ENCODE data around the gene CHRDL2. TPM values are rescaled to one million over a fixed set of nuclear protein-coding genes. Genes with fewer than 3 reads are reported as not detected.
A peak's percentile ranks its signal among the peaks of the same experiment; 100 is the strongest.

CHRDL2 gene
- total and polyA plus RNA-seq, 2 of the 4 experiments (the other 2 are of a cell fraction) = 0.80 TPM; not detected in 1

GRCh38 chr11:74719011-74719410, 12.2 kb downstream of the CHRDL2 start:
- no peak for ATAC-seq (ENCODE audit: low read depth)
- peaks cover 40% of the 10 kb centered on the region for H3K4me1 ChIP-seq (ENCODE audit: control insufficient read depth, insufficient read depth, low read length)

More at GRCh38 chr11:74719011-74719410, 12.2 kb downstream of the CHRDL2 start:
- no TSS peak for BruUV-seq (replicated peaks)
- Histone ChIP-seq H3K4me2 (ENCODE audit: low read depth, low read length) (no peak overlapping the region), H2AFZ (replicated peaks; ENCODE audit: low read length, poor library complexity) (no peak overlapping the region), H3K56ac (ENCODE audit: extremely low read depth, insufficient read depth, low read length) (no peak overlapping the region), H3K9me1 (ENCODE audit: insufficient read depth, low read length) (peaks cover 13% of the 10 kb centered on the region), H3K14ac (replicated peaks; ENCODE audit: low read depth, low read length) (no peak overlapping the region; the same call in 1 of the 2 replicates), H3K4ac (ENCODE audit: low read depth, low read length) (peak overlapping the region; percentile 88), H2AK9ac (replicated peaks; ENCODE audit: low read depth, low read length, poor library complexity) (no peak overlapping the region), H2BK5ac (ENCODE audit: low read depth, low read length, poor library complexity, severe bottlenecking) (peak overlapping the region; percentile 89), H3K79me1 (ENCODE audit: low read depth in 1 of 2, low read length in 2 of 2) (no peaks in the 10 kb centered on the region), H4K5ac (ENCODE audit: low read depth, low read length) (peak overlapping the region; percentile 67), H2BK15ac (ENCODE audit: low read depth, low read length) (peak overlapping the region; percentile 70; the same call in 2 of the 3 replicates), H3K9ac (ENCODE audit: low read depth, low read length) (no peak overlapping the region), H3K9me3 (ENCODE audit: control insufficient read depth, insufficient read depth, low read length) (no peaks in the 10 kb centered on the region), H3K18ac (ENCODE audit: low read depth, low read length) (peak overlapping the region; percentile 93), H4K8ac (ENCODE audit: low read depth in 2 of 2, low read length in 2 of 2) (peak overlapping the region in 1 of 2 experiments; percentile 69; a peak in 1 of 4 replicates), H4K20me1 (ENCODE audit: insufficient read depth, low read length) (no peaks in the 10 kb centered on the region), H2AK5ac (ENCODE audit: low read depth, low read length) (peak overlapping the region; percentile 88), H3K27ac (ENCODE audit: insufficient read depth, low read length) (peak overlapping the region; percentile 89; the same call in 1 of the 2 replicates), H3K27me3 (ENCODE audit: control insufficient read depth, insufficient read depth, low read length) (no peaks in the 10 kb centered on the region), H2BK120ac (ENCODE audit: low read depth, low read length) (peak overlapping the region; percentile 86; the same call in 1 of the 2 replicates), H4K91ac (ENCODE audit: insufficient read depth, low read depth, low read length) (peak overlapping the region; percentile 22; the same call in 1 of the 2 replicates), H3K23ac (ENCODE audit: low read depth, low read length) (no peak overlapping the region), H3K36me3 (ENCODE audit: control insufficient read depth, insufficient read depth, low read length) (no peaks in the 10 kb centered on the region), H3K4me3 (ENCODE audit: insufficient read depth, low read depth, low read length) (no peak overlapping the region), H2BK20ac (ENCODE audit: low read depth, low read length) (peak overlapping the region; percentile 27; the same call in 1 of the 2 replicates)
- whole genome bisulfite sequencing, 2 experiments (ENCODE audit: extremely low coverage in 2 of 2, insufficient read length in 1 of 2) = 60% methylated on average over 1 of the region's 5 CpGs; no CpG with 5 or more reads in 1 of the 2 experiments
- intact Hi-C loops (cut with micrococcal nuclease) = no loop called here
- ChIA-PET POLR2A (ENCODE audit: unreplicated experiment) (no interaction called here), CTCF (no interaction called here)
- dilution Hi-C loops (cut with HindIII; ENCODE audit: low sequenced_read_pairs, unreplicated experiment) = no loop called here
- in situ Hi-C loops (cut with MboI; ENCODE audit: low sequenced_read_pairs) = no loop called here
- DNase-seq = no peak
- TF ChIP-seq MAFK (IDR thresholded peaks at IDR 0.05; ENCODE audit: low read depth, low read length) (no peak), SMC3 (IDR thresholded peaks at IDR 0.05; ENCODE audit: low read depth, low read length) (no peak), BHLHE40 (IDR thresholded peaks at IDR 0.05; ENCODE audit: low read depth, low read length) (no peak), CTCF (conservative IDR thresholded peaks at IDR 0.05; ENCODE audit: low read depth, low read length) (no peak), NFE2L2 (IDR thresholded peaks at IDR 0.05; ENCODE audit: low read depth, low read length) (no peak), POLR2A (IDR thresholded peaks at IDR 0.05; ENCODE audit: low read depth, low read length) (no peak), CEBPB (IDR thresholded peaks at IDR 0.05; ENCODE audit: low read depth, low read length) (no peak), RFX5 (IDR thresholded peaks at IDR 0.05; ENCODE audit: low read depth, low read length) (no peak), MAZ (IDR thresholded peaks at IDR 0.05; ENCODE audit: borderline replicate concordance, low read depth, low read length) (no peak), RAD21 (IDR thresholded peaks at IDR 0.05; ENCODE audit: low read length) (no peak), ELK1 (IDR thresholded peaks at IDR 0.05; ENCODE audit: borderline replicate concordance, low read depth, low read length) (no peak), FOS (IDR thresholded peaks at IDR 0.05; ENCODE audit: low read depth, low read length) (no peak), MXI1 (IDR thresholded peaks at IDR 0.05; ENCODE audit: borderline replicate concordance, low read depth, low read length) (no peak), CHD1 (IDR thresholded peaks at IDR 0.05; ENCODE audit: low read depth, low read length) (no peak), RCOR1 (IDR thresholded peaks at IDR 0.05; ENCODE audit: insufficient replicate concordance, low read length) (no peak), USF2 (IDR thresholded peaks at IDR 0.05; ENCODE audit: low read depth, low read length) (no peak)
